ENCODE measurements around the gene PI4KA. TPM values are rescaled to one million over a fixed set of nuclear protein-coding genes. Genes with fewer than 3 reads are reported as not detected.

PI4KA gene
- total and polyA plus RNA-seq, 2 experiments from 2014 or later, result 17.1 to 38.1 TPM

DNA sequence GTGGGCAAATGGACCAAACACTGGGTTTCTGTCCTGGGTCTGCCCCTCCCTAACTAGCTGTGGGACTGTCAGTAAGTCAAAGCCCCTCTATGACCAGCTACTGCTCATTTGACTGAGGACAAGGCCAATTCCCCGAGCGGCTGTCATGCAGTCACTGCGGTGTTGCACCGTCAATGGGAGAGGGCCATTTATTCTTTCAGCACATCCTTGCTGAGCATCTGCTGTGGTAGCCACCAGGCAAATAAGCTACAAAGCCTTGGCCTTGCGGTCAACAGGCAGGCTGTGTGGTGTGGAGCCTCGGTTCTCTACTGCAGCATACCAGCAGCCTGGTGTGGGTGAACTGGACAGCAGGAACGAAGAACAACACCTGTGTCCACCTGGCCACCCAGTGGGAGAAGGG is 110.5 kb downstream of the PI4KA start (continued):
- TF ChIP-seq ETS1 (IDR thresholded peaks at IDR 0.05), result no peak
- no peak for TF ChIP-seq JUNB (IDR thresholded peaks at IDR 0.05; ENCODE audit: unreplicated experiment)

GRCh38 chr22:20747223-20747622 is 111.4 kb downstream of the PI4KA start:
- TF ChIP-seq JUNB (IDR thresholded peaks at IDR 0.05; ENCODE audit: unreplicated experiment) (no peak), ZNF114 (CRISPR knock-in tag; IDR thresholded peaks at IDR 0.05) (no peak)
- no peak overlapping the region for H3K4me3 Mint-ChIP-seq
- ATAC-seq, result no peak

DNA sequence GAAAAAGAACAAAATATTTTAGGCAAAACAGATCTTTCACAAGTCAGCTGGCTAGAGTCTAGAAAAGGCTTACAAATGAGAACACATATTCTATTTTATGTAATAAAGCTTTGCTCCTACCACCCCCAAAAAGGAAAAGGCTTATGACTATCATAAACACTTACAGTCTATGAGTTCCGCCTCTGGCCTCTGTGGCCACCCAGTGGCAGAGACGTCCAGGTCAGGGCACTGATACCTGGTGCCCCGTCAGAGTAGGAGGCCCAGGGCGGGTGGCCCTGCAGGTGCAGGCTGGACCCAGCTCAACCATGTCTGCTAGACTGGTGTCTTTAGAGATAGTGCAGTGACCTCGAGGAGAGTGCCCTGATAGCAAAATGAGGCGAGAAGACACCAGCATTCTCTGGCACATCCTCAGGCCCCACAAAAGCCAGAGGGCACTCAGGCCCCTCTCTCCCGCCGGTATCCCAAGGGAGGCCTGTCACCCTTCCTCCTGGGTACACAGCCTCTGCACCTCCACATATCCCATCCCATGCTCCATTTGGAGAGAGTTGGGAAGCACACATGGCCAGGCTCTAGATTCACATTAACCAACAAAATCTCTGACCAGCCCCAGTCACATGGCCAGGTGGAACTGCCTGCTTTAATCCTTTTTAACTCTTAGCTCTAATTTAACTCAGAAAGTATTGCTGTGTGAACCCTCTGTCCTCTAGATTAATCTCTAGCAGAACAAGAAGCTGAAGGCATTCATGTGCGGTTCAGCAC is 112.0 kb downstream of the PI4KA start:
- Histone ChIP-seq H2AFZ (no peak overlapping the region), H3K9me2 (ENCODE audit: insufficient read depth) (no peaks in the 10 kb centered on the region), H4K20me1 (replicated peaks; ENCODE audit: insufficient read depth) (no peaks in the 10 kb centered on the region), H3K4me2 (no peak overlapping the region), H3K27ac (ENCODE audit: low read depth) (no peak overlapping the region), H3F3A (replicated peaks; ENCODE audit: low read depth) (no peaks in the 10 kb centered on the region), H3K36me3 (ENCODE audit: insufficient read depth) (no peaks in the 10 kb centered on the region), H3K4me3 (no peak overlapping the region), H3K4me1 (ENCODE audit: insufficient read depth) (no peaks in the 10 kb centered on the region), H3K27me3 (ENCODE audit: insufficient read depth) (no peaks in the 10 kb centered on the region), H3K79me2 (replicated peaks; ENCODE audit: insufficient read depth) (no peaks in the 10 kb centered on the region)
- H3K4me1 Mint-ChIP-seq, result no peaks in the 10 kb centered on the region
- DNase-seq (ENCODE audit: low spot score) (no peak), ATAC-seq (no peak)
- no peak overlapping the region for H3K4me3 Mint-ChIP-seq
- no peaks in the 10 kb centered on the region for H3K9me3 Mint-ChIP-seq
- no peak overlapping the region for H3K27ac Mint-ChIP-seq
- H3K27me3 Mint-ChIP-seq (ENCODE audit: insufficient read depth, low read depth, poor library complexity), result peaks cover 10% of the 10 kb centered on the region
- H3K36me3 Mint-ChIP-seq (ENCODE audit: low read depth), result peaks cover 2% of the 10 kb centered on the region; the same call in 1 of the 3 replicates
- TF ChIP-seq POLR2AphosphoS5 (IDR thresholded peaks at IDR 0.05; ENCODE audit: low read depth) (no peak), EZH2phosphoT487 (IDR thresholded peaks at IDR 0.05; ENCODE audit: unreplicated experiment) (no peak), ZNF114 (CRISPR knock-in tag; IDR thresholded peaks at IDR 0.05) (no peak), REST (IDR thresholded peaks at IDR 0.05; ENCODE audit: unreplicated experiment) (no peak), STAT1 (IDR thresholded peaks at IDR 0.05; ENCODE audit: unreplicated experiment) (no peak), EZH2 (IDR thresholded peaks at IDR 0.05; ENCODE audit: low read depth, unreplicated experiment) (no peak), ZNF331 (CRISPR knock-in tag; IDR thresholded peaks at IDR 0.05; ENCODE audit: low read depth) (no peak), JUNB (IDR thresholded peaks at IDR 0.05; ENCODE audit: unreplicated experiment) (no peak), CREB1 (CRISPR knock-in tag; IDR thresholded peaks at IDR 0.05; ENCODE audit: low read depth) (no peak), ETS1 (IDR thresholded peaks at IDR 0.05) (no peak)

More at GRCh38 chr22:20747223-20747622, 111.4 kb downstream of the PI4KA start:
- no peaks in the 10 kb centered on the region for H3K9me3 Mint-ChIP-seq
- H3K27me3 Mint-ChIP-seq (ENCODE audit: insufficient read depth, low read depth, poor library complexity), result peaks cover 10% of the 10 kb centered on the region
- H3K27ac Mint-ChIP-seq, result no peak overlapping the region
- no peak overlapping the region for H3K4me3 ChIP-seq
- H2AFZ ChIP-seq, result no peak overlapping the region
- peaks cover 2% of the 10 kb centered on the region; the same call in 1 of the 3 replicates for H3K36me3 Mint-ChIP-seq (ENCODE audit: low read depth)
- no peaks in the 10 kb centered on the region for H3K79me2 ChIP-seq (replicated peaks; ENCODE audit: insufficient read depth)
- no peak for DNase-seq (ENCODE audit: low spot score)
- H4K20me1 ChIP-seq (replicated peaks; ENCODE audit: insufficient read depth), result no peaks in the 10 kb centered on the region
- no peak overlapping the region for H3K4me2 ChIP-seq
- H3F3A ChIP-seq (replicated peaks; ENCODE audit: low read depth), result no peaks in the 10 kb centered on the region
- H3K27me3 ChIP-seq (ENCODE audit: insufficient read depth), result no peaks in the 10 kb centered on the region
- H3K27ac ChIP-seq (ENCODE audit: low read depth), result no peak overlapping the region
- H3K4me1 ChIP-seq (ENCODE audit: insufficient read depth), result no peaks in the 10 kb centered on the region
- no peaks in the 10 kb centered on the region for H3K9me2 ChIP-seq (ENCODE audit: insufficient read depth)
- no peaks in the 10 kb centered on the region for H3K36me3 ChIP-seq (ENCODE audit: insufficient read depth)
- no peaks in the 10 kb centered on the region for H3K4me1 Mint-ChIP-seq
